ENCODE measurements around the gene KIF26B. TPM values are rescaled to one million over a fixed set of nuclear protein-coding genes. Genes with fewer than 3 reads are reported as not detected.
"Not testable (repeated sequence)": the region's sequence is repeated elsewhere in the genome, so short reads cannot be mapped to it uniquely, and the experiment has no call there.

The KIF26B gene
- polyA plus RNA-seq, 1 donor, result 1.00 TPM

- no peak for DNase-seq (ENCODE audit: low read depth)
These were observed 167.9 kb downstream of the KIF26B start for GRCh38 chr1:245322673-245323072.

- DNase-seq (ENCODE audit: low read depth), result not testable (repeated sequence)
These were observed 169.0 kb downstream of the KIF26B start for GRCh38 chr1:245323765-245324164.

GRCh38 chr1:245325922-245326795, 171.4 kb downstream of the KIF26B start:
- DNase-seq (ENCODE audit: low read depth), result no peak

- DNase-seq (ENCODE audit: low read depth), result no peak
These were observed 172.6 kb downstream of the KIF26B start for GRCh38 chr1:245327360-245327759.

- no peak for DNase-seq (ENCODE audit: low read depth)
These were observed 173.1 kb downstream of the KIF26B start for GRCh38 chr1:245327842-245328241.

GRCh38 chr1:245330951-245331350, 176.2 kb downstream of the KIF26B start:
- no peak for DNase-seq (ENCODE audit: low read depth)

GRCh38 chr1:245332085-245332484, 177.3 kb downstream of the KIF26B start:
- DNase-seq (ENCODE audit: low read depth), result no peak

GRCh38 chr1:245332513-245332912, 177.7 kb downstream of the KIF26B start:
- DNase-seq (ENCODE audit: low read depth), result no peak

GRCh38 chr1:245334235-245334634, 179.4 kb downstream of the KIF26B start:
- no peak for DNase-seq (ENCODE audit: low read depth)

- DNase-seq (ENCODE audit: low read depth), result no peak
These were observed 180.2 kb downstream of the KIF26B start for GRCh38 chr1:245334827-245335490.

- DNase-seq (ENCODE audit: low read depth), result not testable (repeated sequence)
These were observed 180.9 kb downstream of the KIF26B start for GRCh38 chr1:245335684-245336083.

- DNase-seq (ENCODE audit: low read depth), result no peak
These were observed 181.6 kb downstream of the KIF26B start for GRCh38 chr1:245336149-245336983.

GRCh38 chr1:245336984-245337355, 182.2 kb downstream of the KIF26B start:
- not testable (repeated sequence) for DNase-seq (ENCODE audit: low read depth)

- no peak for DNase-seq (ENCODE audit: low read depth)
These were observed 183.2 kb downstream of the KIF26B start for GRCh38 chr1:245337829-245338484.

- DNase-seq (ENCODE audit: low read depth), result no peak
These were observed 183.7 kb downstream of the KIF26B start for GRCh38 chr1:245338485-245338877.

- no peak for DNase-seq (ENCODE audit: low read depth)
These were observed 187.0 kb downstream of the KIF26B start for GRCh38 chr1:245341743-245342142.

GRCh38 chr1:245345191-245345884, 190.6 kb downstream of the KIF26B start:
- DNase-seq (ENCODE audit: low read depth), result no peak

- DNase-seq (ENCODE audit: low read depth), result no peak
These were observed 193.8 kb downstream of the KIF26B start for GRCh38 chr1:245348626-245349025.

GRCh38 chr1:245353411-245353810, 198.6 kb downstream of the KIF26B start:
- DNase-seq (ENCODE audit: low read depth), result no peak

- no peak for DNase-seq (ENCODE audit: low read depth)
These were observed 199.4 kb downstream of the KIF26B start for GRCh38 chr1:245353915-245354775.
